Activated naive CD8-positive, alpha-beta T cell (primary cell): Measurements from ENCODE around the gene HMGB1.

Experiments
- H3K27ac Mint-ChIP-seq: one replicate; pipeline ENCODE4 v1.8.0; 2021; ENCODE audit warnings: mixed read lengths
- H3K27me3 Mint-ChIP-seq: one replicate; pipeline ENCODE4 v1.8.0; 2021; ENCODE audit warnings: mixed read lengths
- H3K36me3 Mint-ChIP-seq: one replicate; pipeline ENCODE4 v1.8.0; 2021; ENCODE audit warnings: mixed read lengths
- H3K4me1 Mint-ChIP-seq: one replicate; pipeline ENCODE4 v1.8.0; 2021; ENCODE audit warnings: low read depth, mixed read lengths
- H3K4me3 Mint-ChIP-seq: one replicate; pipeline ENCODE4 v1.8.0; 2021; ENCODE audit warnings: mild to moderate bottlenecking, mixed read lengths
- H3K9me3 Mint-ChIP-seq: one replicate; pipeline ENCODE4 v1.8.0; 2021; ENCODE audit warnings: low read depth, mixed read lengths

Gene HMGB1

GRCh38 chr13:30465593-30466357, at the start of gene HMGB1:
TSS of gene HMGB1 (minus strand) at chr13:30465936. CDS start at chr13:30463680, 2,256 bp downstream.
- H3K27me3 Mint-ChIP-seq, result no peaks in the 10 kb centered on the region
- no peaks in the 10 kb centered on the region for H3K9me3 Mint-ChIP-seq
- peaks cover 32% of the 10 kb centered on the region for H3K4me1 Mint-ChIP-seq
- peak within 1 kb of the TSS; percentile 93 for H3K4me3 Mint-ChIP-seq
- peaks cover 12% of the 10 kb centered on the region for H3K36me3 Mint-ChIP-seq
- H3K27ac Mint-ChIP-seq, result peak within 1 kb of the TSS; percentile 98

GRCh38 chr13:30510811-30511371, 45.2 kb upstream of the HMGB1 start:
- no peak overlapping the region for H3K27ac Mint-ChIP-seq
- no peak overlapping the region for H3K4me3 Mint-ChIP-seq
- peaks cover 1% of the 10 kb centered on the region for H3K27me3 Mint-ChIP-seq
- no peaks in the 10 kb centered on the region for H3K4me1 Mint-ChIP-seq
- no peaks in the 10 kb centered on the region for H3K9me3 Mint-ChIP-seq
- no peaks in the 10 kb centered on the region for H3K36me3 Mint-ChIP-seq

GRCh38 chr13:30510091-30510490, 44.4 kb upstream of the HMGB1 start:
- no peak overlapping the region for H3K27ac Mint-ChIP-seq
- peaks cover 1% of the 10 kb centered on the region for H3K27me3 Mint-ChIP-seq
- H3K4me3 Mint-ChIP-seq, result no peak overlapping the region
- no peaks in the 10 kb centered on the region for H3K36me3 Mint-ChIP-seq
- no peaks in the 10 kb centered on the region for H3K4me1 Mint-ChIP-seq
- no peaks in the 10 kb centered on the region for H3K9me3 Mint-ChIP-seq

GRCh38 chr13:30509254-30510050, 43.7 kb upstream of the HMGB1 start:
- H3K36me3 Mint-ChIP-seq, result no peaks in the 10 kb centered on the region
- no peak overlapping the region for H3K4me3 Mint-ChIP-seq
- H3K27ac Mint-ChIP-seq, result no peak overlapping the region
- H3K27me3 Mint-ChIP-seq, result peaks cover 1% of the 10 kb centered on the region
- no peaks in the 10 kb centered on the region for H3K9me3 Mint-ChIP-seq
- no peaks in the 10 kb centered on the region for H3K4me1 Mint-ChIP-seq

- no peak overlapping the region for H3K27ac Mint-ChIP-seq
- no peak overlapping the region for H3K4me3 Mint-ChIP-seq
- no peaks in the 10 kb centered on the region for H3K36me3 Mint-ChIP-seq
- H3K9me3 Mint-ChIP-seq, result no peaks in the 10 kb centered on the region
- H3K4me1 Mint-ChIP-seq, result peaks cover 2% of the 10 kb centered on the region
- H3K27me3 Mint-ChIP-seq, result no peaks in the 10 kb centered on the region
Observed at GRCh38 chr13:30504081-30504480, 38.3 kb upstream of the HMGB1 start.

- no peak overlapping the region for H3K27ac Mint-ChIP-seq
- H3K4me1 Mint-ChIP-seq, result peaks cover 2% of the 10 kb centered on the region
- no peaks in the 10 kb centered on the region for H3K27me3 Mint-ChIP-seq
- H3K9me3 Mint-ChIP-seq, result no peaks in the 10 kb centered on the region
- H3K4me3 Mint-ChIP-seq, result no peak overlapping the region
- no peaks in the 10 kb centered on the region for H3K36me3 Mint-ChIP-seq
Observed at GRCh38 chr13:30502237-30502636, 36.5 kb upstream of the HMGB1 start.

GRCh38 chr13:30499338-30499737, 33.6 kb upstream of the HMGB1 start:
- H3K4me3 Mint-ChIP-seq, result no peak overlapping the region
- no peaks in the 10 kb centered on the region for H3K27me3 Mint-ChIP-seq
- no peak overlapping the region for H3K27ac Mint-ChIP-seq
- peaks cover 2% of the 10 kb centered on the region for H3K4me1 Mint-ChIP-seq
- H3K36me3 Mint-ChIP-seq, result no peaks in the 10 kb centered on the region
- no peaks in the 10 kb centered on the region for H3K9me3 Mint-ChIP-seq

- Mint-ChIP-seq H3K9me3 (no peaks in the 10 kb centered on the region), H3K27me3 (no peaks in the 10 kb centered on the region), H3K27ac (no peak overlapping the region), H3K36me3 (no peaks in the 10 kb centered on the region), H3K4me1 (peaks cover 2% of the 10 kb centered on the region), H3K4me3 (no peak overlapping the region)
Observed at GRCh38 chr13:30496147-30496546, 30.4 kb upstream of the HMGB1 start.

- H3K4me1 Mint-ChIP-seq, result peaks cover 2% of the 10 kb centered on the region
- H3K36me3 Mint-ChIP-seq, result no peaks in the 10 kb centered on the region
- no peak overlapping the region for H3K4me3 Mint-ChIP-seq
- H3K9me3 Mint-ChIP-seq, result no peaks in the 10 kb centered on the region
- no peak overlapping the region for H3K27ac Mint-ChIP-seq
- no peaks in the 10 kb centered on the region for H3K27me3 Mint-ChIP-seq
Observed at GRCh38 chr13:30495746-30496145, 30.0 kb upstream of the HMGB1 start.

- no peaks in the 10 kb centered on the region for H3K4me1 Mint-ChIP-seq
- H3K36me3 Mint-ChIP-seq, result no peaks in the 10 kb centered on the region
- H3K9me3 Mint-ChIP-seq, result no peaks in the 10 kb centered on the region
- no peak overlapping the region for H3K4me3 Mint-ChIP-seq
- no peak overlapping the region for H3K27ac Mint-ChIP-seq
- H3K27me3 Mint-ChIP-seq, result no peaks in the 10 kb centered on the region
Observed at GRCh38 chr13:30493658-30494381, 28.1 kb upstream of the HMGB1 start.

GRCh38 chr13:30487075-30487470, 21.3 kb upstream of the HMGB1 start:
- no peaks in the 10 kb centered on the region for H3K4me1 Mint-ChIP-seq
- H3K4me3 Mint-ChIP-seq, result no peak overlapping the region
- H3K36me3 Mint-ChIP-seq, result no peaks in the 10 kb centered on the region
- no peaks in the 10 kb centered on the region for H3K27me3 Mint-ChIP-seq
- H3K27ac Mint-ChIP-seq, result no peak overlapping the region
- H3K9me3 Mint-ChIP-seq, result no peaks in the 10 kb centered on the region

- no peaks in the 10 kb centered on the region for H3K4me1 Mint-ChIP-seq
- H3K4me3 Mint-ChIP-seq, result no peak overlapping the region
- no peaks in the 10 kb centered on the region for H3K9me3 Mint-ChIP-seq
- no peaks in the 10 kb centered on the region for H3K27me3 Mint-ChIP-seq
- no peak overlapping the region for H3K27ac Mint-ChIP-seq
- H3K36me3 Mint-ChIP-seq, result no peaks in the 10 kb centered on the region
Observed at GRCh38 chr13:30486230-30487074, 20.7 kb upstream of the HMGB1 start.

GRCh38 chr13:30481241-30481760, 15.6 kb upstream of the HMGB1 start:
- H3K27ac Mint-ChIP-seq, result no peak overlapping the region
- H3K27me3 Mint-ChIP-seq, result peaks cover 2% of the 10 kb centered on the region
- no peaks in the 10 kb centered on the region for H3K4me1 Mint-ChIP-seq
- no peaks in the 10 kb centered on the region for H3K9me3 Mint-ChIP-seq
- no peak overlapping the region for H3K4me3 Mint-ChIP-seq
- no peaks in the 10 kb centered on the region for H3K36me3 Mint-ChIP-seq
